HUDEP-2 (cell line): ENCODE measurements around the gene NAA38.

Experiments used
- DNase-seq, 76 experiments: peaks; one replicate each; lab custom pipeline; 2025; ENCODE audit not compliant: unreplicated experiment in 76 of 76; lab: John Stamatoyannopoulos, UW

NAA38 gene, protein sequence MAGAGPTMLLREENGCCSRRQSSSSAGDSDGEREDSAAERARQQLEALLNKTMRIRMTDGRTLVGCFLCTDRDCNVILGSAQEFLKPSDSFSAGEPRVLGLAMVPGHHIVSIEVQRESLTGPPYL

DNA sequence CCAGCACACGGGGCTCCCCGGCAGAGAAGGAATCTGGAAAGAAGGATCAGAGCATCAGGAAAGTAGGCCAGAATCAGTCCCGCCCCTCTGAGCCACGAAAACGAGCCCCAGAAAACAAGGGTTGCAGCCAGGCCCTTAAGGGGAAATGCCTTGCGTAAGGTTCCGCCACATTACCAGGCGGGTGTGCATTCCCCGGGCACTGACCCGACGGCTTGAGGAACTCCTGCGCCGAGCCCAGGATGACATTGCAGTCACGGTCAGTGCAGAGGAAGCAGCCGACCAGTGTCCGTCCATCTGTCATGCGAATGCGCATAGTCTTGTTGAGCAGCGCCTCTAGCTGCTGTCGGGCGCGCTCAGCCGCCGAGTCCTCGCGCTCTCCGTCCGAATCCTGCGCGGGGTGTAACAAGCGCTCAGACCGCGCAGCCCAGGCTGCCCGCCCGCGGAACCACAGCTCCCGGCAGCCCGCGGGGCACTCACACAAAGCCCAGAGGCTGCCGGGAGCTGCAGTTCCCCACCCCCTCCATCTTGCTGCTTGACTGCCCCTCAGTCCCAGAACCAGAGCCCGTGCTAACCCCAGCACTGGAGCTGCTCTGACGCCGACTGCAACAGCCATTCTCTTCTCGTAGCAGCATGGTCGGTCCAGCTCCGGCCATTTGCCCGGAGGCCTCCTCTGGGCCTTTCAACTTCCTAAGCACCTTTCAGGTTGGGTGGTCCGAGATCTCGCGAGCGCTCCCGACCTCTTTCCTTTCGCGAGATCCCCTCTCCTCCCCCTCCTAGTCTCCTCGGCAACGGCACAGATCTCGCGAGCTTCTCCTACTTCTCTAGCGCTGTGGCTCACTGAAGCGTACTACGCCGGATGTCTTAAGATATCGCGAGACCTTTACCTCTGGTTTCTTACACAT is at the start of gene NAA38:
TSS of gene NAA38 (minus strand) at position 749 of the 902 bp plus-strand sequence. CDS start at position 653, 96 bp downstream.
- DNase-seq: peak in 74 of 76 experiments; percentile 62 to 99 (median 92)

DNA sequence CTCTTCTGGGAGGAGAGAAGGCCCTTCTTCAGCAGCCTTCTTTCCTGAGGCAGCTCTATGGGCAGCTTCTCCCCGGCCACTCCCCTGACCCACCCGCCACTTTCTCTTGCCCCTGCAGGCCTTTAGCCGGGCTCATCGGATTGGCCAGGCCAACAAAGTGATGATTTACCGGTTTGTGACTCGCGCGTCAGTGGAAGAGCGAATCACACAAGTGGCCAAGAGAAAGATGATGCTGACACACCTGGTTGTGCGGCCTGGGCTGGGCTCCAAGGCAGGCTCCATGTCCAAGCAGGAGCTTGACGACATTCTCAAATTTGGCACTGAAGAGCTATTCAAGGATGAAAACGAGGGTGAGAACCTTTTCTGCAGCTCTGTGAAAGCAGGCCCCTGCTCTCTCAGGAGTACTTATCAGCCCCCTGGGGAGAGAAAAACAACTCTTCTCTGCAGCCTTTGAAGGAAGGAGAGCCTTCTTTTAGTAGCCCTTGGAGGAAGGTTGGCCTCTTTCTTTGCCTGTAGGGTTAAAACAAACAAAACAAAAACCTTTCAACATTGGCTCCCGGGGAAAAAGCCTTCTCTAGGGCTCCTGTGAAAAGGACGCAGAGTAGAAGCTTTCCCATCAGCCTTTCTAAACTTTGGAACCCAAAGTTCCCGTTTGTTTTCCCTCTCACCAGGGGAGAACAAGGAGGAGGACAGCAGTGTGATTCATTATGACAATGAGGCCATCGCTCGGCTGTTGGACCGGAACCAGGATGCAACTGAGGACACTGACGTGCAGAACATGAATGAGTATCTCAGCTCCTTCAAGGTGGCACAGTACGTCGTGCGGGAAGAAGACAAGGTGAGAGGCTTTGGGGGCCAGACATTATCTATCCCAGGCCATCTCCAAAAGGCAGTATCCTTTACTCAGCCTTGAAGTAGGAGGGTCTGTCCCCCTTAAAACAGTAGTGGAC is 46.1 kb upstream of the NAA38 start:
- DNase-seq: no peak

DNA sequence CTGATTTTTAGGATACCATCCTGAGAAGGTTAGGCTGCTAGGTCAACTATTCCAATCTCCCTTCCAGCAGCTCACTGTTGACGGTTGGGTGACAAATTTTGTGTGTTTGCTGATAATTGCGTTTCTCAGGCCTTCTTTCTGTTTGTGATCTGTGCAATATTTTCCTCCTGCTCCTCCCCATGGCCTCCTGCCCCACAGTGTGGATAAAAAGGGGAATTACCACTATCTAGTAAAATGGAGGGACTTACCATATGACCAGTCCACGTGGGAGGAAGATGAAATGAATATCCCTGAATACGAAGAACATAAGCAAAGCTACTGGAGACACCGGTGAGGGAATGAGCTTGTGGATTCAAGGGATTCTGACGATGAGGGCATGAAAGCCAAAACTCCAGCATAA is 40.4 kb upstream of the NAA38 start:
- DNase-seq: peak in 13 of 76 experiments; percentile 4 to 30 (median 18)

DNA sequence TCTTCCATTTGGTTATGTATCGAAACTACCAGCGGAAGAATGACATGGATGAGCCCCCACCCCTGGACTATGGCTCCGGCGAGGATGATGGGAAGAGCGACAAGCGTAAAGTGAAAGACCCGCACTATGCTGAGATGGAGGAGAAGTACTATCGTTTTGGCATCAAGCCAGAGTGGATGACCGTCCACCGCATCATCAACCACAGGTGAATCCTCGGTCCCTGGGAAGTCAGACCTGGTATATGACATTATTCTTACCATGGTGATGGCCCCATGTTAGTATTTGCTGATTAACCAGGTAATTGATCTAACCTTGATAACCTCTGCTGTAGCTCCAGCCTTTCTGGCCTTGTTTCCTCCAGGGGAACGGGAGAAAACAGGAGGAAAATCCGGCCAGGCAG is 39.7 kb upstream of the NAA38 start:
- DNase-seq: no peak

DNA sequence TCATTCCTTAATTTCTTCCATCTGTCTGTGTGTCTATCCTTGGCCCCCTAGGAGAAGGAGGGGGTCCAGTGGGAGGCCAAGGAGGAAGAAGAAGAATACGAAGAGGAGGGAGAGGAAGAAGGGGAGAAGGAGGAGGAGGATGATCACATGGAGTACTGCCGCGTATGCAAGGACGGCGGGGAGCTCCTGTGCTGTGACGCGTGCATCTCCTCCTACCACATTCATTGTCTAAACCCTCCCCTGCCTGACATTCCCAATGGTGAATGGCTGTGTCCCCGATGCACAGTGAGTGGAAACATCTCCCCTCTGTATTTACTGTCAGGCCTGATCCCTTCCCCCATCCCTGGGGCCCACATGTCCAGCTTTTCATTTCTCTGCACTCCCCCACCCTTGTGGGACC is 37.5 kb upstream of the NAA38 start:
- DNase-seq: no peak

DNA sequence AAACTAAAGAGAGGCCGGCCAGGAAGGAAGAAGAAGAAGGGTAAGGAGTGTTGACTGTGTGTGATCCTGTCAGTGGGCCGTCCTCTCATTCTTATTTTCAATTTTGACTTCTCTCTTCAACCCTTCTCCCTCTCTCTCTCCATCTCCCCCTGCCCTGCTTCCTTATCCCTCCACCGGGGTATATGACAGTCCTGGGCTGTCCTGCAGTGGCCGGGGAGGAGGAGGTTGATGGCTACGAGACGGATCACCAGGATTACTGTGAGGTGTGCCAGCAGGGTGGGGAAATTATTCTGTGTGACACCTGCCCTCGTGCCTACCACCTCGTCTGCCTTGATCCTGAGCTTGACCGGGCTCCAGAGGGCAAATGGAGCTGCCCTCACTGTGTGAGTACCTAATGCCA is 36.9 kb upstream of the NAA38 start:
- DNase-seq: no peak

DNA sequence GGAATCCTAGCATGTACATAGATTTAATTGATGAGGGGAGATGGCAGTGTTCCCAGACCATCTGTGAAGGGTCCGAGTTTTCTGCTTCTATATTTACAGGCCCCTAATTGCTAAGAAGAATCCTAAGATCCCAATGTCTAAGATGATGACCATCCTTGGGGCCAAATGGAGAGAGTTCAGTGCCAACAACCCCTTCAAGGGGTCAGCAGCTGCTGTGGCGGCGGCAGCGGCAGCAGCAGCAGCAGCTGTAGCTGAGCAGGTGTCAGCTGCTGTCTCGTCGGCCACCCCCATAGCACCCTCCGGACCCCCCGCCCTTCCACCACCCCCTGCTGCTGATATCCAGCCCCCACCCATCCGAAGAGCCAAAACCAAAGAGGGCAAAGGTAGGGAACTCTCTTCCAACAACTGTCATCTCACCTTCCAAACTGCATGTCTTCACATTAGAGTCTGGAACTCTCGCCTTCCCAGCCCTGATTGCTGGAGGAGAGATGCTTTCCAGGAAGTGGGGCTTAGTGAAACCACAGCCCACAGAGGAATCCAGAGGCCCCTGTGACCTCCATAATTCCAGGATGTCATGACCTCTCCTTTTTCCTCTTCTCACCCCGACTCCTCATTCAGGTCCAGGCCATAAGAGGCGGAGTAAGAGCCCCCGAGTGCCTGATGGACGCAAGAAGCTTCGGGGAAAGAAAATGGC is 36.0 kb upstream of the NAA38 start:
- no peak for DNase-seq

DNA sequence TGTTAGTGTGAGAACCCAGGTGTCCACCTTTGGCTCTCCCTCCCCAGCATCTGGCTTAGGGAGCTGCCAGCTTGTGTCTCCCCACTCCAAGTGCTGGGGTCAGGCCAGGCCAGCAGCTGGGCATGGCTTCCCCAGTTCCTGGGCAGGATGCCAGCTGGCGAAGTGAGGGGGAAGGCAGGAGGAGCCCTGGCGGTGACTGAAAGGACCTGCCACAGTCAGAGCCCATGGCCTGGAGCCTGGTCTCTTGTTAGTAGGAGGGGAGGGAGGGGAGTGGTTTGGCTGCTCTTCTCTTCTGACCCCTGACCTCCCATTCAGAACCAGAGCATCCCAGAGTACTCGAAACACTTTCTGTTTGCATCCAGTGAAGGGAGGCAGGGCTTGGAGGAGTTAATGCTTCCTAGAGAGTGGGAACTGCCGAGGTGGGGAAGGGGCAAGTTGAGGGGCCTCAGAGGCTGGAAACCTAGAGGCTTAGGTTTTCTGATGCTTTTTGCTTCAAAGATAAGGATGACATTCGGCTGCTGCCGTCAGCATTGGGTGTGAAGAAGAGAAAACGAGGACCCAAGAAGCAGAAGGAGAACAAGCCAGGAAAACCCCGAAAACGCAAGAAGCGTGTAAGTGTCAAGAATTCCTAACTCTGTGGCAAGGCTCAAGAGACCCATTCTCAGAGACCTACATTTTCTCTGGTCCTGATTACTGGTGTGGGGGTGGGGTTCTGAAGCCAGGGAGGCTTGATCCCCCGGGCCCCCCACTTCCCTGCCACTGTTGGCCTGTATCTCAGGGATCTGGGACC is 32.0 kb upstream of the NAA38 start:
- DNase-seq: peak in 71 of 76 experiments; percentile 53 to 96 (median 89)

DNA sequence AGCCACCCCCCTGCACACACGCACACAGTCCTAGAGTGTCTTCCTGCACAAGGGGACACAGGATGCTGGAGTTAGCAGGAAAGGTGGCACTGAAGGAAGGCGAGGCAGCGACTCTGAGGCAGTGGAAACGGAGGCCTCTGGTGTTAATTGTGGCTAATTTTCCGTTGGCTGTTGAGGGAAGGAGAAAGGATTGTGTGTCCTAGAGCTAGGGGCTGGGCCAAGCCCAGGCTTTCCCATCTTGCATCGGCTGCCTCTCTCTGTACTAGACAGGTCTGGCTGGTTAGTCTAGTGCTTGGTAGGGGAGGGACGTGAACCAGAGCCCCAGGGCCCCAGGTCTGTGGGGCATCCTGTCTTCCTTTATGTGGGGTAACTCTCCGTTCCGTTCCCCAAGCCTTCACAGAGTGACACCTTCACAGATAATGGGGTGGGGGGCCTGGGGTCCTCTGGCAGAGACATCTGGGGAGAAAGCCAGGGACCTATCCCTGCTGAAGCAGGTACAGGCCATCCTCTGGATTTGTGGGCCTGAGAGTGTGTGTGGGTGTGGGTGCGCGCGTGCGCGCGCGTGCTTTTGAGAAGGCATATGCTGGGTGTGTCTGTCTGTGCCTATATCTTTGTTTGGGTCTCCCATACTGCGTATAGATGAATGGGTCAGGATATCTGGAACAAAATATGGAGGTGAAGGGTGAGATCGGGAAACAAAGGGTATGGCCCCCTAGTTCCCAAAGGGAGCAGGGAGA is 31.0 kb upstream of the NAA38 start, which contains the start of gene CHD3:
TSS of gene CHD3 (plus strand) at position 606 of the 737 bp plus-strand sequence. CDS start 212 bp downstream, outside the sequence.
- DNase-seq: peak in 1 of 76 experiments; percentile 1

DNA sequence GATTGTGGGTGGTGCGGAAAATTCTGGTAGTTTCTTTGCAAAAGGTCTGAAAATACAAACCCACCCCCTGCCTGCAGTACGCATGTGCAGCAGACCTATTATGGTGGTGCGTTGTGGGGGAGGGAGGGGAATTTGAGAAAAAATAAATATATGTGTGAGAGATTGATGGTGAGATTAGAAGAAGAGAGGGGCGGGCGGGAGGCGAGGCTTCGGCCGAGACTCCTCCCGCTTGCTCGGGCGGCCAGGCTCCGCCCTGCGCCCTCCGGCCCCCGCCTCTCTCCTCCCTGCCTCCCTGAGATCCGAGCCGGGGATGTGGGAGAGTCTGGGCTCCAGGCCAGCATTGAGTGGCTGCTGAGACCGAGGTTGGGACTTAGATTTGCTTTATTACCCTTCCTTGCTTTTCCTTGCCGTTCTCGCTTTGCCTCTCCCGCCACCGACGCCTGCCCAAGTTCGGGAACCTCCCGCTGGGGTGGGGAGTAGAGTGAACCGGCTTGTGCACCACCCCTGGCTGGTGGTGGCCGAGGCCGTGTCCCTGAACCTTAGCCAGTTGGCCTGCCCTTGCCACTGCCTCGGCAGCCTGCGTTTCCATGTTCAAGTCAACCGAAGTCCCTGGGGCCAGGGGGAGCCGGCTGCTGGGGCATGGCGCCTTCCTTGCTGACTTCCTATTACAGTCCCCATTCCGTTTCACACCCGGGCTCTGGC is 30.3 kb upstream of the NAA38 start:
- peak in 72 of 76 experiments; percentile 35 to 98 (median 84) for DNase-seq

DNA sequence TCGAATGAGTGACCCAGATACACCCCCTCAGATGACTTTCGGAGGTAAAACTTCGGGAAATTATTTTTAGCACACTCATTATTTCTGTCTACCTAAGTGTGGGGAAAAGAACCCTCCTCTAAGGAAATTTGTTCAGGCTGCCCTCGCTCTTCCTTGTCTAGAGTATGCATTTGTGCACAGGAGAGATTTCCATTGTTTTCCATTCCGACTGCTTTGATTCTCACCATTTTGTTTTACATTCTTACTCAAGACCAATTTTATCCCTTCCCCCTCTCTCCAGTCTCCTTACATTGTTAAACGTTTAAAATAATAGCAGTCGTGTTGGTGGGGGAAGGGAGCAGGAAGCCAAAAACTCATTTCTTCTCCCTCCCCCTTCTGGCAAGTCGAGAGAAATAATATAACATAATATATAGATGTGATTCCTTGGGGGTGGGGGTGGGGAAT is 29.7 kb upstream of the NAA38 start:
- no peak for DNase-seq

DNA sequence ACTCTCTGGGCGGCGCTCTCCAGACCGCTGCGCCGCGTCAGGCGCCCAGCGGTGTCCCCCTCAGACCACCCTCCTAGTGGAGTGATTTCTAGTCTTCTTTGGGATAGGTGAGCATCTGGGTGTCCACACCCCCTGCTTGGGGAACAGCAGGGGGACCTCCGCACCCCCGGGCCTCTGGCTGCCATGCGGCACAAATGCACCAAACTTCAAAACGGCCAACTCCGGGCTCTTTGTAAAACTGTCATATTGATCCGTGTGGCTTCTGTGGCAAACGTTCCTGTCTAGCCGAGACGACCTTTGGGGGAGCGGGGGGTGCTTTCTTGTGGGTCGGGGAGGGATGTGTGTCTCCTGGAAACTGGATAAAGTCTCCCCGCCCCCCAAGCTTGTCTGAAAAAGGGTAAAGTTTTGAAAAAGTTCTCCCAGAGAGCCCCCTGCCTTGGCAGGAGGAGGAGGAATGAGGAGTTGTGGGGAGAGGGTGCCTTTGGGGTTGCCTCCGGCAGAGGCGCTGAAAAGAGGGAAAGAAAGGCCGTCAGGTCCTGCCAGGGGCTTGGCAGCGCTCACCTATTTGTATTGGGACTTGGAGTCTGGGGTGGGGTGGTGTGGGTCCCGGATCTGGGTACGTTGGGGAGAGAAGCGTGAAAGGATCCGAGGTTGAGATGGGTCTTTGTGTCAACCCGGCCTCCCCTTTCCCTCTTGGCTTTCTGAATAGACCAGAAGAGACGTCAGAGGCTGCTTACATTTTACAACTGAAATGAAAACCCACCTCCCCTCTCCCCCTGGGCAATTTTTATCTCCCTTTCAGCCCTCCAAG is 29.1 kb upstream of the NAA38 start:
- DNase-seq: peak in 16 of 76 experiments; percentile 8 to 43 (median 35)

DNA sequence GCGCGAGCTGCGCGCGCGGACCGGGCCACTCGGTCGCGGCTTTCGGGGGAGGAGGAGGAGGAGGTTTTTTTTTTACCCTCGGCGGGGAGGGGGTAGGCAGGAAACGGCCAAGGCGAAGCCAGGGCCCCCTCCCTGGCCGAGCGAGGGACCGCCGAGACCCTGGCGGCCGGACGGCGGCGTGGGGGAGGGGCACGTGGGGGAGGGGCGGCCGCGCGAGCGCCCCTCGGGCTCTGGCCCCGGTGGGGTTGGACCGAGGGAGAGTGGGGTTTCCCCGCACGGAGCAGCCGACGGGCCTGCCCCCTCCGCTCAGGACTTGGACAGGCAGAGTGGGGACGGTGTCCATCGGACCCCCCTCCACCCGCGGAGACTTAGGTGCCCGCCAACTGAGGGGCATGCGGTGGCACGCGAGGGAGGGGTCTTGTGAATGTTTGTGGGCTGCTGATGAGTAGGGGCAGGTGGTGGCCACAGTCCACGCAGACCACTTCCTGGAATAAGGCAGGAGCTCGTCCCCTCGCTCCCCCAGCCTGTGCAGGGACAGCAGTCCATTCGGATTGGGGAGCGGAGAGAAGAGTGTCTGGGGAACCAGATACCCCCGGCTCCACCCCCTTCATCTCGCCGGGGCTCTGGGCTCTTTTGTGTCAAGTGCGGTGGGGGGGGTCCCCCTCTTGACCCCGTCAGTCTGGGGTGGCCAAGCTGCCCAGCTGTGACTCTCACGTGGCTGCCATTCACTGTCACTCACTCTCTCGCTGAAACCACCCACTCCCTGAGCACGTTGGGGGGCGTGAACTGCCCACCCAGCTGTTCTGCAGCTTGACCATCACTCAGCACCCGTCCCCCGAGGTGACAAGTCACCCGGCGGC is 28.2 kb upstream of the NAA38 start:
- peak in 35 of 76 experiments; percentile 5 to 70 (median 30) for DNase-seq

DNA sequence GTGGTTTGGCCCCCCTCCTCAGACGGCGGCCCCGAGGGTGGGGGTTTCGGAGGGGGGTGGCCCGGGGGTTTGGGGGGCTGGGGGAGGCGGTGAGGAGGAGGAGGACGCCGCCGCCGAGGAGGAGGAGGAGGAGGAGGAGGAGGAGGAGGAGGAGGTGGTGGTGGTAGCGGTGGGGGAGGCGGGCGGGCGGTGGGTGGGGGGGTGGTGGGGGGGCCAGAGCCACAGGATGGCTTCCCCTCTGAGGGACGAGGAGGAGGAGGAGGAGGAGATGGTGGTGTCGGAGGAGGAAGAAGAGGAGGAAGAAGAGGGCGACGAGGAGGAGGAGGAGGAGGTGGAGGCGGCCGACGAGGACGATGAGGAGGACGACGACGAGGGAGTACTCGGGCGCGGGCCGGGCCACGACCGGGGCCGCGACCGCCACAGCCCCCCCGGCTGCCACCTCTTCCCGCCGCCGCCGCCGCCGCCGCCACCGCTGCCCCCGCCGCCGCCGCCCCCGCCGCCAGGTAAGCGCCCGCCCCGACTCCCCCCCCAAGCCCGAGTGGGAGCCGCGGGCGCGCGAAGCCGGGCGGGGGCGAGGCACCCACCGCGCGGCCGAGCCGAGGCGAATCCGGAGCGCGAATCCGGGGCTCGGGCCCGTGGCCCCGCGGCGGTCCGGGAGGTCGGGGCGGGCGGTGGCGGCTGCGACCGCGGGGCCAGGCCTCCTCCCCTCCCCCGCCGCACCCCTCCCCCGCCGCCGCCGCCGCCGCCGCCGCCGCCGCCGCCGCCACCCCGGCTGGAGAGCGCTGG is 27.4 kb upstream of the NAA38 start:
- DNase-seq: peak in 9 of 76 experiments; percentile 7 to 37 (median 17)

DNA sequence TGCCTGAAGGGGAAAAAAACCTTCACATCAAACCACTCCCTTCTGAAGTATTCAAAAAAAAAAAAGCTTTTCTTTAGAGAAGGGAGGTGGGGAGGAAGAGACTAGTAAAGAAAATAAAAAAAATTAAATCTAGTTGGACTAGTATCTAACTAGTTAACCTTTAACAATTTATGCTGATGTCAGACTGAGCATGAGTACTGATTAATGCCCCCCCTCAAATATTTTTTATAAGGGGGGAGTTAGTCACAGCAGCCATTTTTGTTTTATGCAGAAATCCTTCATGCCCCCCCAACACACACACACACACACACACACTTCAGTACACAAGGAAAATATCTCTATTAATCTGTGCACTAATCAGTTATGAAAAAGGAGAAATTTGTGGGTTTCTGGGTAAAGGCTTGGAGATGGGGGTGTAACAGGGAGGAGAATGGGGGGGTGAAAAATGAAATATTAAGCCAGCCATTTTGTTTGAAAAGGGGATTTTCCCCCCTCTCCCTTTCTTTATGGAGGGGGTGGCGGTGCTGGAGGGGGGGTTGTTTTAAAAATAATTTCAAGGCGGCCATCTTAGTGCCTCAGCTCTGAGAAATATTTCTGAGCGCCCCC is 26.5 kb upstream of the NAA38 start:
- peak in 4 of 76 experiments; percentile 4 to 34 (median 6) for DNase-seq
